Stimulated activated CD4-positive, alpha-beta T cell treated with anti-CD3 and anti-CD28 coated beads, Interleukin-2, amount 100 ng/mL, for 24 hours (primary cell): ENCODE results near the gene NFXL1.
A peak's percentile ranks its signal among the peaks of the same experiment; 100 is the strongest.
"Not testable (repeated sequence)": the region's sequence is repeated elsewhere in the genome, so short reads cannot be mapped to it uniquely, and the experiment has no call there.

Experiments used
- DNase-seq, 2 donors: peaks; one replicate each; pipeline ENCODE4 v3.0.0-alpha.2; 2020

NFXL1 gene

GRCh38 chr4:47914220-47914925, at the start of gene NFXL1:
Gene NFXL1 (minus strand): TSS chr4:47914583. CDS start chr4:47914203, 380 bp downstream.
- peak; percentile 96 to 97 for DNase-seq

GRCh38 chr4:47954677-47955076, 40.3 kb upstream of the NFXL1 start:
- no peak for DNase-seq

- DNase-seq: no peak
Observed at GRCh38 chr4:47954245-47954644, 39.9 kb upstream of the NFXL1 start.

- no peak for DNase-seq
Observed at GRCh38 chr4:47945930-47946726, 31.7 kb upstream of the NFXL1 start.

GRCh38 chr4:47942081-47942819, 27.9 kb upstream of the NFXL1 start:
- no peak for DNase-seq

GRCh38 chr4:47939456-47939855, 25.1 kb upstream of the NFXL1 start:
- DNase-seq: no peak

GRCh38 chr4:47936336-47936735, 22.0 kb upstream of the NFXL1 start:
- no peak for DNase-seq

GRCh38 chr4:47933840-47934239, 19.5 kb upstream of the NFXL1 start:
- no peak for DNase-seq

GRCh38 chr4:47930971-47931804, 16.8 kb upstream of the NFXL1 start:
- no peak for DNase-seq

- no peak for DNase-seq
Observed at GRCh38 chr4:47929682-47930201, 15.4 kb upstream of the NFXL1 start.

GRCh38 chr4:47926667-47927258, 12.4 kb upstream of the NFXL1 start:
- peak; percentile 53 to 58 for DNase-seq

- DNase-seq: not testable (repeated sequence)
Observed at GRCh38 chr4:47923261-47923608, 8.9 kb upstream of the NFXL1 start.

GRCh38 chr4:47922436-47923260, 8.3 kb upstream of the NFXL1 start:
- DNase-seq: not testable (repeated sequence)

GRCh38 chr4:47917163-47917562, 2.8 kb upstream of the NFXL1 start:
- not testable (repeated sequence) for DNase-seq

GRCh38 chr4:47915378-47915777, 995 bp upstream of the NFXL1 start:
- DNase-seq: no peak

GRCh38 chr4:47914926-47915237, 499 bp upstream of the NFXL1 start:
- DNase-seq: no peak

- peak; percentile 46 to 50 for DNase-seq
Observed at GRCh38 chr4:47913861-47914219, 543 bp downstream of the NFXL1 start.

GRCh38 chr4:47913330-47913729, 1.1 kb downstream of the NFXL1 start:
- no peak for DNase-seq

- DNase-seq: no peak
Observed at GRCh38 chr4:47907089-47907646, 7.2 kb downstream of the NFXL1 start.

- no peak for DNase-seq
Observed at GRCh38 chr4:47899639-47900038, 14.7 kb downstream of the NFXL1 start.

- DNase-seq: no peak
Observed at GRCh38 chr4:47891928-47892327, 22.5 kb downstream of the NFXL1 start.
